CD4-positive, alpha-beta T cell treated with Interleukin-1 beta for 1 hour (primary cell): ENCODE data around the gene WDPCP.
A peak's percentile ranks its signal among the peaks of the same experiment; 100 is the strongest.
"Not testable (repeated sequence)": the region's sequence is repeated elsewhere in the genome, so short reads cannot be mapped to it uniquely, and the experiment has no call there.

Experiments
- DNase-seq, 2 donors: peaks; one replicate each; pipeline ENCODE4 v3.0.0-alpha.2; 2020 to 2022

The WDPCP gene

DNA sequence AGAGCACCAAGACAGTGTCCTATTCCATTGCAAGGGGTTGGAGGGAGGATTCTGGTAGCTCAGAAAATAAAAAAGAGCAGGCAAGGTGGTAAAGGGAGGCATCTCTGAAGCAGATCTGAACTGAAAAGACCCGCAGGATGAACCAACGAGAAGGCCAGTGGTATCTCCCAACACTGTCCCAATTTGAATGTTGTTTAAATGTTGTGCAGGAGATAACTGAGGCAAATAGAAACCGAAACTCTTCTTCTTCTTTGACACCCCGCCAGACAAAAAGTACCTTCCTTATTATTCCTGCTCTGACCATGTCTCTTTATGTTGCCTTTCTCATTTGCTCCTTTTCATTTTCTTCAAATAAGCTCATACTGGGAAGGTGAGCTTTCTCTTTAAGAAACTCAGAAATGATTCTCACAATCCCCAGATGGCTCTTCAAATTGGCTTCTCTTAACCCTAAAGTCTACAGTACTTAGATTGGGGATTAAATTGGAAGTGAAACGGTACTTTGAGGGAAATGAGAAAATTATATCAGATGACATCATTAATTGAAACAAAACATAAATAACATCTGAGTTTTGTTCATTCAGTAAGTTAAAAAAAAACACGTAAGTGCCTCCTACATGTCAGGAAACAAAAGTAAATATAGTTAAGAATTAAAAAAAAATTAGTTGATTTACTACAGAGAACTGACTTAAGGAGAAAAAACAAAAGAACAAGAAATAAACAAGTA is 143.6 kb downstream of the WDPCP start:
- DNase-seq, result no peak

DNA sequence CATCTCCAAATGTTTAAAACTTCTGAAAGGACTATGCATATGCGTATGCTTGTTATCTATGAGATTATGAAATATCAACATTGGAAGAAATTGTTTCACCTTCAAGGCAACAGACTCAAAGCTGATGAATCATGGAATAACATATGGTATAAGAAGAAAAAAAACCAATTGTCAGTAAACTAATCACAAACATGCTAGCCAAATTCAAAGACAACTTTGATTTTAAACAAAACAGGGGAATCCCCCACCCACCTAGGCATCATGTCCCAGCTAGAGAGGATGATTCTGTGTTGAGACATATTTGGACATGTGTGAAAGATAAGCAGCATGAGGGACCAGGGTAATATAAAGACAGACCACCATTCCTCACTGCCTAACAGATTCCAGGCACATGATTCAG is 147.7 kb downstream of the WDPCP start:
- DNase-seq, result no peak

DNA sequence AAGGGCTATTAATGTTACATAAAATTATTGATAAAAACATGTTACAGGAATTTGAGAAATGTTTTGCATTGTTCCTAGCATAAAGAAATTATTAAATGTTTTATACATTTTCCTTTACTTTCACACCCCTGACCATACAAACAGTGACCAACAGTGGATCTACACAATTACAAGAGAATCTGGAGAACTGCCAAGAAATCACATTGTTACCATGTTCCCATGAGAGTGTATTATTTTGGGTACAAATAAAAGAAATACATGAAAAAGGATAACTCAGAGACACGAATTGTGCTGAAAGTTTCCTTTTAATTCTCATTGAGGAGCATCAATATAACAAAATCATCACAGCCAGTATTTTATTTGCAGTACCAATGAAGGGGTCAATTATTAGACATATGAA is 150.1 kb downstream of the WDPCP start:
- no peak for DNase-seq

DNA sequence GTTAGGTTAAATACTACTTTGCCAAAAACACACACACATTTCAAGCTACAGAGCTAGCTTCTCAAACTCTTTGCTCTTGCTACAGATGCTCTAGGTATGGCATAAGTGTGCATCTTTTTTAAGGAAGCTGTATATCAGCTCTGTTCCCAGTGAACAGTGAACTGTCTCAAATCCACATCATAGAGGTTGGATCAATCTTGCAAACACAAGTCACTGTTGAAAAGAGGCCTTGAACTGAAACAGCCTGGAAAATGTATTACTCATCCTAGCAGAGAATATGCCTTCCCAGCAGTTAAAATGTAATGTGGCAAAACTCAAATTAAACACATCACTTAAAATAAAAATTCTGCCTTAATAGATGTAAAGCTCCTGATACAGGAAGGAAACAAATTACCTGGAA is 151.8 kb downstream of the WDPCP start:
- no peak for DNase-seq

DNA sequence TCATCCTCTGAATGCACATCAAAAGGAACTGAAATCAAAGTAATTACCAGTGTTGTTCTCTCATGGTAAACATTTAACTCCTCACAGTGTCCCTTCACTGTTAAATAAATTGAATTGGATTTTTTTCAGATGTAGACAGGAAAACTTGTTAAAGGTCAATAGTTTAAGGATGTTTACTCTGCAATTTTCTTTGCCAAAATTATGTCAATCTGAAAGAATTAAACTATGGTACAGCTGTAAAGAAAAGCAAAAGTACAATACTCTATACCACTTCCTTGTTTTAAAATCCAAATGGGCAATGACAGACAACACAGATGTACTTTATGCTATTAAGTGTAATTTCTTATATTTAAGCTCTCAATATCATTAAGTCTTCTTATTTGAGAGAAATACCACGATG is 153.2 kb downstream of the WDPCP start:
- DNase-seq, result no peak

DNA sequence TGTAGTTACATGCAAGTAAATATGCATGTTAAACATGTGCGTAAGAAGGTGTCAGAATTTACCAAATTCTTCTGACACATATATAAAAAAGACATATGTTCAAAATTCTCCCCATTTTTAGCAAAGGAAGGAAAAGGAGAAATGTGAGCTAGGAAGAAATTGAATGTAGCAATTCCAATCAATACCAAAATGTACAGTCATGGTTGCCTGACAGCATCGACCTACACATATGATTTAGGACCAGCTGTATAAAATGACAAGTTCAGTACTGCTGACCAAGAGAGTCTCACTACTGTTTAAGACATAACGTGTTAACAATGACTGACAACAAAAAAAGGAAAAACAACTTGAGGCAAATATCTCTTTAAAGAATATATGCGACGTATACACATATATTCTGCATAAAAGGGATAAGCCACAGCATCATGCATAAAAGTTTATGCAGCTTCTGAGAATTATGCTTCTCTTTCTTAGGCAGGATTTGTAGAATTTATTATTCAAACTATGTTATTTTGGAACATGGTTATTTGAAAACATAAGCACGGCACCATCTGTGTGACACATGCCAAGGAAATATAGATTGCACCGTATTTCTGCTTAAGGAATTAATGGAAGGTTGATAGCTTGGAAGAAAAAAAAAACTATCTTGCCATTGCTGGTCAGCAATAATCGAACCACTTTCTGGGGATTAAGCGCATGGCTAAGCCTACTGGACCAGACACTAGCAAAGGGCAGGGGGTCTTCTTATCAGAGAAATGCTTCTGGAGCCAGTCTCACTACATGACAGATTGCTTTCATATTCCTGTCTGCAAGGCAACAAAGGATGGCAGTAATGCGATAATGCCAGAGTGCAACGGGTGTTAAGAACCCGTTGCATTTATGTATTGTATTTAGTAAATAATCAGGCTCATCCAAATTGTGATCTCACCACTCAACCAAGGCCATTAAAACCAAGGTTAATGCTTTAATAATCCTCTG is 154.0 kb downstream of the WDPCP start:
- DNase-seq, result no peak

DNA sequence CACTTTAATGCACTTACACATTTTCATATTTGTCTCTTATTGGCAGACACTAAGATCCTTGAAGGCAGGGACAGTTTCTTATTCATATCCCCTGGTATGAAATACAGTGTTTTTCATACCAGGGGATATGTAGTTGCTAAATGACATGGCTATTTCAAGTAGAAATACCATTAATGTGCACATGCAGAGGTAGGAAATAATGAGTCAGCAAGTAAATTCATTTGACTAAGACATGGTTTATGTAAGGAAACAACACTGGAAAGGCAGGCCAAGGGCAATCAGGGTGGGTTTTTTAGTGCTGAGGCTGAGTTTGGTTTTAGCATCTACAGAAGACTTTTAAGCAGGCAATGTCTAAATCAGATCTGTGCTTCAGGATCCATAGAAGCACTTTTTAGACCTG is 155.9 kb downstream of the WDPCP start:
- DNase-seq, result no peak

DNA sequence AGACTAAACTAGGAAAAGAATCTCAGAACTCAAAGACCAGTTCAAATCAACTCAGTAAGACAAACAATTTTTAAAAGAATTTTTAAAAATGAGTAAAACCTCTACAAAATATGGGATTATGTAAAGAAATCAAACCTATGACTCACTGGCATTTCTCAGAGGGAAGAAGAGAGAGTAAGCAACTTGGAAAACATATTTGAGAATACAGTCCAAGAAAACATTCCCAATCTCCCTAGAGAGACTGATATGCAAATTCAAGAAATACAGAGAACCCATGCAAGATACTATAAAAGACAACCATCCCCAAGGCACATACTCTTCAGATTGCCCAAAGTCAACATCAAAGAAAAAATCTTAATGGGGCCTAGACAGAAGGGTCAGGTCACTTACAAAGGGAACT is 162.7 kb downstream of the WDPCP start:
- no peak for DNase-seq

DNA sequence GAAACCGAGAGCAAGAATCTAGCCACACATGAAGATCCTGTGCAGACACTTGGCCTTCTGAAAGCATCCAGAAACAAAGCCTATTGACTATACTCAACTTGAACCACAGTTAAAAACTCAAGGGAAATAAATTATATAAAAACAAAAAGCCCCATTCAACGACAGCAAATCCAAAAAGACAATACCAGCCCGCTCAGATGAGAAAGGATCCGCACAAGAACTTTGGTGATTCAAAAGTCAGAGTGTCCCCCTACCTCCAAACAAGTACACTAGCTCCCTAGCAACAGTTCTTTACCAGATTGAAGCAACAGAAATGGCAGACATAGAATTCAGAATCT is 163.2 kb downstream of the WDPCP start:
- DNase-seq, result no peak

DNA sequence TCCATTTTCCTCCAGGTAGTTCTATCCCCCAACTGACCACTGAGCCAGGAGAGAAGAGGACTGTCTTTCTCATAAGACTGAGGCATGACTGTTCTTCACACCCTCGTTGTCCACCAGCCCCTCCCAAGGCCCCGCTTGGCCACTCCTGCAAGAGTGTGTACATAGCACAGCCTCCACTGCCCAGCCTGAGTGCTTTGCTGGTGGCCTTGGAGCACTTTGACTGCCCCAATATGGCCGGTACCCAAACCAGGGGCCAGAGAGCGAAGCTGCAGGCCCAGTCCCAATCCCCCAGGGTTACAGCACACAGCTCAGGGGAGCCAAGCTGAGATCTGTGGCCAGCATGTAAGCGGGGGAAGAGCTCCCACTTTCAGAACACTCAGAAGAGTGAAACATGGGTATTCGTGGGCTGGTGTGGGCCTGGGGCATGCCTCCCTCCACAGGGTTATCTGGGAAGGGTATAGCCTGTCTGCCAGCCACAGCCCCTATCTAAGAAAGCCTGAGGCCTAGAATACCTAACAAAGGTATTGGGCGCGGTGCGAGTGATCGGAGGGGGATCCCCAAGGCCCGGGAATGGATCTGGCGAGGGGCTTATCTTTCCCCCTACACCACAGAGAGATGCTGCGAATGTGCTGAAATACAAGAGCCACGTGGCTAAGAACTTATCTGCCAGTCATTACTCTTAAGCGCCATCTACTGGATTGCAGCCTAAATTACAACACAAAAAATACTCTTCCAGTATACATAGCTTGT is 163.8 kb downstream of the WDPCP start:
- peak in 1 of 2 donors; percentile 42 for DNase-seq

DNA sequence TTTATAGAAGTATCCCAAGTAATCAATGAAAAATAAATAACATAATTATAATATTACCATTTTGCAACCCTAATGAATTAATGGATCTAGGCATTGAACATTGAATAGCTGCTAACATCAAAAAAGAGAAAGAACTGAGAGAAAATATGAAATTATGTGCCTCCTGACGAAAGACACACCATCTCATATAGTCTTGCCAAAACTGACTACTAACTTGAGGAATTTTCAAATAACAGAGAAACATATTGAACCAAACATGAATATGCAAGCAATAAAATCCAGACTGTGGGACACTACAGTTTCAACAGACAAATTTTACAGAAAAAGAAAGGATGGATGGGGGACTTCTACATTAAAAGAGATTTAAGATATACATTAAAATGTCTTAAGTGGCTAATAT is 165.7 kb downstream of the WDPCP start:
- no peak for DNase-seq

DNA sequence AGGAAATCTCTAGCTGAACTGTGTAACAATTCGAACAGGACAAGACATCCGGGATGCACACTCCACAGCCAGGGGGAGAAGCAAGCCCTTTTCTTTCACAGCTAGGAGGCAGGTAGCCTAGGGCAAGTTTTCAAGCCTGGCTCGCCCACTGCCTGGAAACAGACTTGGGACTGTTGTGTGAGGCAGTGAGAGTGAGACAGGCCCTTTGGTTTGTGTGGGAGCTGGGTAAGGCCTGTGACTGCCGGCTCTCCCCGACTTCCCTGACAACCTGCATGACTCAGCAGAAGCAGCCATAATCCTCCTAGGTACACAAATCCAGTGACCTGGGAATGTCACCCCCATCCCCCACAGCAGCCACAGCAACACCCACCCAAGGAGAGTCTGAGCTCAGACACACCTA is 179.7 kb downstream of the WDPCP start:
- no peak for DNase-seq

DNA sequence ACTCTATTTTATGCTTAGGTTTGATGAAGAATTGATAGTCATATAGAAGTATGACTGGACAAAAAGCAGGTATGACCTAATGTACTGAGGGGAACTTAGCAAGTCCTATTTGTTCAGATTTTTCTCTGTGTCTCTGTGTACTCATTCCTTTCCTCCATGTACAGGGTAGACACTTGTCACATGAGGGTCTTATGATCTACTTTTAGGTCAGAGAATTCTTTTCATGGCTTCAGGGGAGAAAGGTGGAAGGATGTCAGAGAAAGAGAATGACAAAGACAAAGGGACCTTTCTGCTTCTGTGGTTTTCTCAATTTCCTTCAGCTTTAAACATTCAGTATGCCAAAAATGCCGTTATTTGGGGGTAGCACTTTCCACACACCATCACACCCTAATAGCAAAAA is 181.6 kb downstream of the WDPCP start:
- DNase-seq, result no peak

DNA sequence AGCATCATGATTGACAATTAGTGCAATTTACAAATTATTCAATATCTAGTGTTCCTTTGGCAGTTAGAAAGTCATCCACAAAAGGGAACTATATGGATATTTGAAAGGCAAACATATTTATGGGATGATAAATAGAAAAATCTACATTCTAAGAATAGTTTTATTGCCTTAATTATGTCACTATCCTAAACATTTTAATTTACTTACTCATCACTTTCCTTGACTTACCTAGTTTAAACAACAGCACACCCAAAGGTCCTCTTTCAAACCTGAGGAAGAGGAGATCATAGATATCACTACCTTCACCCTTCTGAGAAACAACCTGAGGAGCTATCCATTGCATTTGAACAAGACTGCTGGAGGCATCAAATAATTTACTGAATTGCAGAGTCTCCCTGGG is 184.5 kb downstream of the WDPCP start:
- DNase-seq, result no peak

DNA sequence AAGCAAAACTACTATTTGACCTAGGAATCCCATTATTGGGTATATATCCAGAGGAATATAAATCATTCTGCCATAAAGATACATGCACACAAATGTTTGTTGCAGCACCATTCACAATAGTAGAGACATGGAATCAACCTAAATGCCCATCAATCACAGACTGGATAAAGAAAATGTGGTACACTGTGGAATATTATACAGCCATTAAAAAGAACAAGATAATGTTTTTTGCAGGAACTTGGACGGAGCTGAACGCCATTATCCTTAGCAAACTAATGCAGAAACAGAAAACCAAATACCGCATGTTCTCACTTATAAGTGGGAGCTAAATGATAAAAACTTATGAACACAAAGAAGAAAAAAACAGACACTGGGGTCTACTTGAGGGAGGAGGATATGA is 185.4 kb downstream of the WDPCP start:
- not testable (repeated sequence) for DNase-seq

DNA sequence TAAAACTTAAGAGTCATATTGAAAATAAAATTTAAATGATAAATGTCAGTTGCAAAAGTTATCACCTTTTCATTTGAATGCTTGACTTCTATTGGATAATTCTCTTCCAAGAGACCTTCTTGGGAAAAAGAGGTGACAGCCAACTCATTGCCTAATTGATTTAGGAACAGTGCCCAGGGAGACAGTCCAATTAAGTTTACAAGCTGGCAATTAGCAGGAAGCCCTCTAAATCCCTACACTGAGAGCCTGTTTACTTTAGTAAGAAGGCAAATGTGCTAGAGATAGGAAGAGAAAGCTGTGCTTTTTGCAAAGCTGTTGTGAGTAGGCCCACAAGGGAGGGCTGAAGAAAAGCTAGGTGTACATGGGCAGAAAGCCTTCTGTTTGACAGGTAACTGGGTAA is 189.1 kb downstream of the WDPCP start:
- DNase-seq, result no peak

DNA sequence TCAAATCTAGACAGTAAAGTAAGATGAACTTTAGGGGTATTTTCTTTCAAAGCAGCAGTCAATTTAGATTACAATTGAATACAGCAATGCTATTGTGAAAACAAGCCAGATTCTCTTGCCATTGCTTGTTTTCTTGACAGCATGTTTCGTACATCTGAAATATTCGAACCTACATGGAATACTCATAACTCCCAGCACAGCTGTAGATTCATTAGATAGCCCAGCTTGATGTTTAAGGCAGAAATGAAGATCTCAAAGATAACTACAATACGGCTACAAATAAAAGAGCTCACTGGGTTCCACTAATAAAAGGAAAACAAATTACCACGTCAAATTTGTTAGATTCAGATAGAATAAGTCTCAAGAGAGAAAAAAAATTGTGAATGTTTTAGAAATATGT is 208.8 kb downstream of the WDPCP start:
- no peak for DNase-seq

DNA sequence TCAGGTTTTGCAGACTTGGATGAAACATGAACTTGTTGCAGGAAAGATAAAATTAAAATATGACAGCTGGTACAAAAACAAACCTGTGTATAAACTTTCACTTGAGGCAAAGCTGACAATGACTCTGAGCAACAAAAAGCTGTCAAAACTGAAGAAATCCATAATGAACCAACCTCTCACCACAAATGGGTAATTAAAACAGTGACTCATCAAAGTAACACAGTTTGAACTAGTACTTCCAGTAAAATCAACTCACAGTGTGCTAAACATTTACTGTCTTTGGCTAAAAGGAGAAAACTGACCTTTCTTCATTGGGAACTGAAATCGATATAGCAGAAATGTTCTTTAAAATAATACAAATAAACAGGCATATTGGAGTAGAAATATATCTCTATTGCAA is 209.7 kb downstream of the WDPCP start:
- no peak for DNase-seq

DNA sequence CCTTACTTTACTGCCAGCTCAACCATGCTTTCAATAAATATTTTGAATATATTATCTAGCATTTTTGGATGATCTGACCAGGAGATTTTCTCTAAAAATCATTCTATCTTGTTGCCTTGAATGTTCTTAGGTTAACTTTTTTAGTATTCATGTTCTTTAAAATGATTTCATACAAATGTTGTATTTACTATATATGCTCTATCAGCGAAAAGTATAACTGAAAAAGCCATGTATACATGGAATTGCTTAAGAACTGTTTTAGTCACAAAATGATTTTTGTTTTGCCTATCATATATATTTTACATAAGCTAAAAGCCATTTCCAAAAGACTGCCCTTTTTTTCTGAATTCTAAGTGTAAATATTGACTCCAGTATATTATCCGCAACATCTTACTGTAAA is 213.9 kb downstream of the WDPCP start:
- DNase-seq, result no peak

DNA sequence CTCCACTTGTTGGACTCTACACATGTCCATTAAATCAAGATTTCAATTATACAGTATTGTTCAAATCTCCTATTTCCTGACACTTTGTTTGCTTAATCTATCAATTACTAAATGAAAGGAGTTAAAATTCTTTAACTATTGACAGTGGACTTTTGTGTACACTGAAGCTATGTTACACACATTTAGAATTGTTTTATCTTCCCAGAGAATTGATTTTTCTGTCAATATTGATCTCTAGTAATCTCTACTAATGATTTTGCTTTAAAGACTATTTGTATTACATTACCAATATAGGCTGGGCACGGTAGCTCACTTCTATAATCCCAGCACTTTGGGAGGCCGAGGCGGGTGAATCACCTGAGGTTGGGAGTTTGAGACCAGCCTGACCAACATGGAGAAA is 215.7 kb downstream of the WDPCP start:
- DNase-seq, result no peak

DNA sequence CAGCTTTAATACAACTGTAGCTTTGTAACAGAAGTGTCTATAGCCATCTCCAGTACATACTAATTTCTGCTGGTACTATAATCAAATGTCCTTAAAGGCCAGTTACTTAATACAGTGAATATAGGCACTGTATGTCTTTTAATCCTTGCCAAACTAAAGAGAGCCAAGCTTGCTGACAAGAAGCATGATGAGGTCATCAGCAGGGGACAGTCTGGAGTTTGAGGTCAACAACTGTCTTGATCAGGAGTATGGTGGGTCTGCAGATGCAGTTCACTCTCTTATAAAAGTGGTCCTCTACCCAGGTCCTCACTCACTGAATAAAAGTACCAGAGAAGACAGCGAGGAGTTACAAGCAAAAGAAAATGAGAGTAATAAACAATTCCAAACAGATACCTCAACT is 219.1 kb downstream of the WDPCP start:
- no peak for DNase-seq

DNA sequence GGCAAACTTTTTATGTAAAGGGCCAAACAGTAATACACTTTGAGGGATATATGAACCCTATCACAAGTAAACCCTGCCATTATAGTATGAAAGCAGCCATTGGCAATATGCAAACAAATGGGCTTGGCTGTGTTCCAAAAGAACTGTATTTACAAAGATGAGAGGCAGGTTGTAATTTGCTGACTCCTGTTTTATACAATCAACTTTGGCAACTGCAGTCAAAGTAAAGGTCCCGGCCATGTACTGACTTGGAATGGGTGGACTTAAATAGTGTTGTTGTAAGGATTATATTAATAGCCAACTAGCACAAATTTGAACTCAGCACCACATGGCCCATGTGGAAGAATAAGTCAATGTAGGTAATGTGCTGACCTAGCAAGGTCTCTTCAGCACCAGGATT is 223.4 kb downstream of the WDPCP start:
- DNase-seq, result no peak

DNA sequence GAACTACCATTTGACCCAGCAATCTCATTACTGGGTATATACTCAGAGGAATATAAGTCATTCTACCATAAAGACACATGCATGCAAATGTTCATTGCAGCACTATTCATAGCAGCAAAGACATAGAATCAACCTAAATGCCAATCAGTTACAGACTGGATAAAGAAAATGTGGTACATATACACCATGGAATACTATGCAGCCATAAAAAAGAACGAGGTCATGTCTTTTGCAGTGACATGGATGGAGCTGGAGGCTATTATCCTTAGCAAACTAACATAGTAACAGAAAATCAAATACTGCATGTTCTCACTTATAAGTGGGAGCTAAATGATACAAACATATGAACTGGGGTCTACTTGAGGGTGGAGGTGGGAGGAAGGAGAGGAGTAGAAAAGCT is 230.6 kb downstream of the WDPCP start:
- DNase-seq, result not testable (repeated sequence)

DNA sequence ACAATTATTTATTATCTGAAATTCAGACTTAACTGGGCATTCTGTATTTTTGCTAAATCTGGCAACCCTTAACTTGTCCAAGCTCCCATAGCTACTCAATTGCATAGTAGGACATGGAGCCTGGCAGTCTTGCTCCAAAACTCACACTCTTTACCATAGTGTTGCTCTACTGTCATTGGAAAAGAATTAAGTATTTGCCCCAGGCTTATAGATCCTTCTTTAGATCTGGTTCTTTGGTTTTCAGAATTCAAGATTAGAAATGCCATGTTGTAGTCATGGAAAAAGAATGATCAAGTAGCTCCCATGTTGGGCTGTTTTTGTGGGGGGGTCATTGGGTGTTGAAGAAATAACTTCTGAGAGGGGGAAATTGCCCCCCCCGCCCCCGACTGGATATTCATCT is 240.9 kb downstream of the WDPCP start:
- DNase-seq, result no peak
